IMR-90 (cell line): Measurements from ENCODE around the gene LRRC4. TPM values are rescaled to one million over a fixed set of nuclear protein-coding genes. Genes with fewer than 3 reads are reported as not detected.

Experiments
- ATAC-seq: fragments of 200-7000 bp; cut with Tn5 transposase; 2 replicates; pipeline ENCODE4 v1.9.1; 2020; ENCODE audit warnings: low read depth, mild to moderate bottlenecking, moderate library complexity
- BruUV-seq: library from RNA; stranded (reverse); fragments of 400-500 nt; replicated peaks from 2 replicates; lab custom pipeline; 2021; lab: Mats Ljungman, UMichigan
- CTCF ChIA-PET: fragments of 300-600 bp; formaldehyde crosslinking; extraction: SDS; loops from one replicate; lab custom pipeline; 2021; ENCODE audit warnings: antibody characterized with exemption; lab: Yijun Ruan, JAX
- POLR2A ChIA-PET: fragments of 300-600 bp; sonication (Branson Sonifier 250); formaldehyde crosslinking; loops from one replicate; lab custom pipeline; 2022; ENCODE audit warnings: antibody characterized with exemption; ENCODE audit not compliant: unreplicated experiment; lab: Charles Lee
- DNase-seq: peaks from one replicate; pipeline ENCODE4 v3.0.0; 2013
- H2AFZ ChIP-seq: replicated peaks from 2 replicates; pipeline ENCODE3; 2013; ENCODE audit warnings: low read length, mild to moderate bottlenecking; ENCODE audit not compliant: poor library complexity
- H2AK5ac ChIP-seq: 2 replicates; pipeline ENCODE4 v1.6.1; 2013; ENCODE audit warnings: low read depth, low read length, inconsistent platforms
- H2AK9ac ChIP-seq: replicated peaks from 2 replicates; pipeline ENCODE3; 2013; ENCODE audit warnings: mild to moderate bottlenecking, low read depth, low read length, moderate library complexity; ENCODE audit not compliant: poor library complexity
- H2BK120ac ChIP-seq: 2 replicates; pipeline ENCODE4 v1.6.1; 2013; ENCODE audit warnings: low read depth, low read length, inconsistent platforms
- H2BK15ac ChIP-seq: 3 replicates; pipeline ENCODE4 v1.6.1; 2013; ENCODE audit warnings: low read depth, low read length, inconsistent platforms
- H2BK20ac ChIP-seq: 2 replicates; pipeline ENCODE4 v1.6.1; 2013; ENCODE audit warnings: low read depth, mild to moderate bottlenecking, inconsistent platforms, low read length, moderate library complexity
- H2BK5ac ChIP-seq: 2 replicates; pipeline ENCODE4 v1.6.1; 2013; ENCODE audit warnings: mild to moderate bottlenecking, low read depth, low read length, inconsistent platforms; ENCODE audit not compliant: poor library complexity, severe bottlenecking
- H3K14ac ChIP-seq: replicated peaks from 2 replicates; pipeline ENCODE4 v1.6.1; 2013; ENCODE audit warnings: low read depth, low read length, inconsistent platforms
- H3K18ac ChIP-seq: 2 replicates; pipeline ENCODE4 v1.6.1; 2013; ENCODE audit warnings: low read depth, low read length, control low read depth
- H3K23ac ChIP-seq: 2 replicates; pipeline ENCODE4 v1.6.1; 2013; ENCODE audit warnings: low read depth, low read length, inconsistent platforms
- H3K27ac ChIP-seq: 2 replicates; pipeline ENCODE4 v1.5.1; 2013; ENCODE audit warnings: mild to moderate bottlenecking, control low read depth, low read length; ENCODE audit not compliant: insufficient read depth
- H3K27me3 ChIP-seq: 2 replicates; pipeline ENCODE4 v1.6.1; 2013; ENCODE audit warnings: low read length; ENCODE audit not compliant: control insufficient read depth, insufficient read depth
- H3K36me3 ChIP-seq: 2 replicates; pipeline ENCODE4 v1.6.1; 2013; ENCODE audit warnings: low read length, mixed read lengths; ENCODE audit not compliant: control insufficient read depth, insufficient read depth
- H3K4ac ChIP-seq: 2 replicates; pipeline ENCODE4 v1.6.1; 2013; ENCODE audit warnings: low read depth, low read length, inconsistent platforms
- H3K4me1 ChIP-seq: 2 replicates; pipeline ENCODE4 v1.6.1; 2013; ENCODE audit warnings: low read length, mixed read lengths; ENCODE audit not compliant: control insufficient read depth, insufficient read depth
- H3K4me2 ChIP-seq: 2 replicates; pipeline ENCODE4 v1.6.1; 2013; ENCODE audit warnings: low read depth, mild to moderate bottlenecking, control low read depth, low read length, moderate library complexity
- H3K4me3 ChIP-seq: 2 replicates; pipeline ENCODE4 v1.5.1; 2013; ENCODE audit warnings: low read depth, mild to moderate bottlenecking, control low read depth, low read length, moderate library complexity; ENCODE audit not compliant: insufficient read depth
- H3K56ac ChIP-seq: 2 replicates; pipeline ENCODE4 v1.6.1; 2013; ENCODE audit warnings: low read length, inconsistent platforms; ENCODE audit not compliant: insufficient read depth; ENCODE audit errors: extremely low read depth
- H3K79me1 ChIP-seq, 2 experiments: 2 replicates each; pipeline ENCODE4 v1.6.1; 2013; ENCODE audit warnings: low read length in 2 of 2, inconsistent platforms in 1 of 2, low read depth in 1 of 2
- H3K9ac ChIP-seq: 2 replicates; pipeline ENCODE4 v1.6.1; 2013; ENCODE audit warnings: low read depth, low read length, control low read depth
- H3K9me1 ChIP-seq: 2 replicates; pipeline ENCODE4 v1.6.1; 2013; ENCODE audit warnings: low read length, inconsistent platforms; ENCODE audit not compliant: insufficient read depth
- H3K9me3 ChIP-seq: 2 replicates; pipeline ENCODE4 v1.6.1; 2013; ENCODE audit warnings: low read length; ENCODE audit not compliant: control insufficient read depth, insufficient read depth
- H4K20me1 ChIP-seq: 2 replicates; pipeline ENCODE4 v1.6.1; 2013; ENCODE audit warnings: low read length, inconsistent platforms; ENCODE audit not compliant: insufficient read depth
- H4K5ac ChIP-seq: 2 replicates; pipeline ENCODE4 v1.6.1; 2013; ENCODE audit warnings: mild to moderate bottlenecking, low read depth, low read length, control low read depth
- H4K8ac ChIP-seq, 2 experiments: 2 replicates each; pipeline ENCODE4 v1.6.1; 2013; ENCODE audit warnings: low read depth in 2 of 2, low read length in 2 of 2, control low read depth in 1 of 2, inconsistent platforms in 1 of 2
- H4K91ac ChIP-seq: 2 replicates; pipeline ENCODE4 v1.6.1; 2013; ENCODE audit warnings: low read depth, low read length, inconsistent platforms; ENCODE audit not compliant: insufficient read depth
- BHLHE40 ChIP-seq: fragments of 150-350 bp; IDR thresholded peaks from 2 replicates; pipeline ENCODE4 v1.6.1; 2016; ENCODE audit warnings: mild to moderate bottlenecking, low read depth, low read length
- CEBPB ChIP-seq: IDR thresholded peaks from 2 replicates; pipeline ENCODE4 v1.6.1; 2012; ENCODE audit warnings: low read depth, low read length, improper control_type of control experiment
- CHD1 ChIP-seq: IDR thresholded peaks from 2 replicates; pipeline ENCODE4 v1.6.1; 2012; ENCODE audit warnings: low read depth, low read length, improper control_type of control experiment
- ELK1 ChIP-seq: fragments of 150-350 bp; IDR thresholded peaks from 2 replicates; pipeline ENCODE4 v1.6.1; 2016; ENCODE audit warnings: low read depth, mild to moderate bottlenecking, low read length, moderate library complexity, borderline replicate concordance
- FOS ChIP-seq: fragments of 150-350 bp; IDR thresholded peaks from 2 replicates; pipeline ENCODE4 v1.6.1; 2016; ENCODE audit warnings: low read depth, low read length
- MAFK ChIP-seq: IDR thresholded peaks from 2 replicates; pipeline ENCODE4 v1.6.1; 2012; ENCODE audit warnings: low read depth, low read length, improper control_type of control experiment
- MAZ ChIP-seq: IDR thresholded peaks from 2 replicates; pipeline ENCODE4 v1.6.1; 2012; ENCODE audit warnings: low read depth, mild to moderate bottlenecking, low read length, improper control_type of control experiment, moderate library complexity, borderline replicate concordance
- NFE2L2 ChIP-seq: fragments of 150-350 bp; IDR thresholded peaks from 2 replicates; pipeline ENCODE4 v1.6.1; 2016; ENCODE audit warnings: low read depth, mild to moderate bottlenecking, low read length
- POLR2A ChIP-seq: IDR thresholded peaks from 2 replicates; pipeline ENCODE4 v1.6.1; 2012; ENCODE audit warnings: mild to moderate bottlenecking, low read depth, low read length
- RAD21 ChIP-seq: IDR thresholded peaks from 2 replicates; pipeline ENCODE4 v1.6.1; 2012; ENCODE audit warnings: low read length, improper control_type of control experiment
- RCOR1 ChIP-seq: IDR thresholded peaks from 2 replicates; pipeline ENCODE4 v1.6.1; 2012; ENCODE audit warnings: mild to moderate bottlenecking, low read length, improper control_type of control experiment; ENCODE audit not compliant: insufficient replicate concordance
- RFX5 ChIP-seq: IDR thresholded peaks from 2 replicates; pipeline ENCODE4 v1.8.0; 2012; ENCODE audit warnings: low read depth, mild to moderate bottlenecking, low read length, moderate library complexity
- SMC3 ChIP-seq: fragments of 150-350 bp; IDR thresholded peaks from 2 replicates; pipeline ENCODE4 v1.6.1; 2016; ENCODE audit warnings: low read depth, mild to moderate bottlenecking, antibody characterized with exemption, low read length, moderate library complexity
- WGBS, 2 experiments: methylation state at CpG; one replicate each; pipeline versions ENCODE4 v1.1.5 to v1.1.7; 2013; ENCODE audit warnings: missing lambda C conversion rate in 2 of 2; ENCODE audit not compliant: insufficient read length in 1 of 2; ENCODE audit errors: extremely low coverage in 2 of 2; 5-methylcytosine and 5-hydroxymethylcytosine counted together
- dilution Hi-C: fragments of 300-500 bp; cut with HindIII; formaldehyde crosslinking; loops from one replicate; pipeline ENCODE4 v1.14.3; 2018; ENCODE audit warnings: low sequenced_read_pairs; ENCODE audit not compliant: unreplicated experiment
- in situ Hi-C: fragments of 300-500 bp; cut with MboI; formaldehyde crosslinking; loops from 3 replicates; pipeline ENCODE4 v1.14.3; 2019; ENCODE audit warnings: low sequenced_read_pairs, inconsistent platforms, mixed read lengths
- intact Hi-C: fragments of 100-400 bp; cut with micrococcal nuclease; formaldehyde crosslinking; loops from 2 replicates; pipeline ENCODE4 v1.10.0; 2022
- polyA plus RNA-seq, 3 experiments: library from polyadenylated mRNA; depleted of rRNA; stranded (reverse); fragments of >200 nt; gene quantifications; 2 replicates each; pipeline ENCODE4 v1.2.3, GENCODE V29; 2012; ENCODE audit warnings: low replicate concordance in 1 of 3
- total RNA-seq: library from RNA; depleted of rRNA; stranded (reverse); fragments of >200 nt; gene quantifications from 2 replicates; pipeline ENCODE4 v1.2.3, GENCODE V29; 2012
- TF ChIP-seq, protein P1 (sequence below): conservative IDR thresholded peaks from 2 replicates; pipeline ENCODE4 v1.5.1; 2012; ENCODE audit warnings: mild to moderate bottlenecking, low read depth, low read length, improper control_type of control experiment

The LRRC4 gene
- total and polyA plus RNA-seq, 2 of the 4 experiments (the other 2 are of a cell fraction): 0.54 to 0.55 TPM

- no peak overlapping the region for H3K18ac ChIP-seq
- WGBS, 2 experiments: 90% methylated on average over 2 of the region's 6 CpGs; no CpG with 5 or more reads in 1 of the 2 experiments
- CTCF ChIA-PET: no interaction called here
- POLR2A ChIA-PET: no interaction called here
- peak overlapping the region; percentile 17; the same call in 1 of the 2 replicates for H3K14ac ChIP-seq
- peak overlapping the region; percentile 11 for H2BK120ac ChIP-seq
- H3K27me3 ChIP-seq: no peaks in the 10 kb centered on the region
- H3K4me1 ChIP-seq: peaks cover 16% of the 10 kb centered on the region
- H4K5ac ChIP-seq: no peak overlapping the region
- peak overlapping the region; percentile 12; the same call in 1 of the 2 replicates for H4K91ac ChIP-seq
- H3K79me1 ChIP-seq: peaks cover 36 to 80% of the 10 kb centered on the region in 2 experiments
- H3K4ac ChIP-seq: peak overlapping the region; percentile 69
- no peak overlapping the region for H3K56ac ChIP-seq
- no peaks in the 10 kb centered on the region for H3K9me3 ChIP-seq
- peaks cover 30% of the 10 kb centered on the region for H3K9me1 ChIP-seq
- H3K27ac ChIP-seq: peak overlapping the region; percentile 43; the same call in 1 of the 2 replicates
- DNase-seq: peak; percentile 81
- H3K36me3 ChIP-seq: peaks cover 3% of the 10 kb centered on the region
- peak overlapping the region; percentile 19; the same call in 2 of the 3 replicates for H2BK15ac ChIP-seq
- dilution Hi-C loops (no loop called here), in situ Hi-C loops (no loop called here), intact Hi-C loops (no loop called here)
- peaks cover 56% of the 10 kb centered on the region for H4K20me1 ChIP-seq
- H2AFZ ChIP-seq: no peak overlapping the region
- peak; percentile 90 for ATAC-seq
- H3K4me3 ChIP-seq: no peak overlapping the region
- no peak overlapping the region for H3K9ac ChIP-seq
- H3K23ac ChIP-seq: peak overlapping the region; percentile 29; the same call in 1 of the 2 replicates
- peak overlapping the region; percentile 65; the same call in 1 of the 2 replicates for H2AK5ac ChIP-seq
- H3K4me2 ChIP-seq: no peak overlapping the region; the same call in 1 of the 2 replicates
- BruUV-seq: no TSS peak
- peak overlapping the region in 1 of 2 experiments; percentile 7; a peak in 2 of 4 replicates for H4K8ac ChIP-seq
- no peak overlapping the region for H2BK5ac ChIP-seq
- H2AK9ac ChIP-seq: peak overlapping the region; percentile 76
- H2BK20ac ChIP-seq: no peak overlapping the region; the same call in 1 of the 2 replicates
- TF ChIP-seq BHLHE40: no peak
- no peak for TF ChIP-seq NFE2L2
- TF ChIP-seq MAFK: no peak
- TF ChIP-seq RAD21: no peak
- peak; percentile 75 for TF ChIP-seq CEBPB
- no peak for TF ChIP-seq RFX5
- peak; percentile 47; the same call in 1 of the 2 replicates for TF ChIP-seq MAZ
- no peak for TF ChIP-seq CHD1
- TF ChIP-seq ELK1: no peak
- TF ChIP-seq, protein P1, sequence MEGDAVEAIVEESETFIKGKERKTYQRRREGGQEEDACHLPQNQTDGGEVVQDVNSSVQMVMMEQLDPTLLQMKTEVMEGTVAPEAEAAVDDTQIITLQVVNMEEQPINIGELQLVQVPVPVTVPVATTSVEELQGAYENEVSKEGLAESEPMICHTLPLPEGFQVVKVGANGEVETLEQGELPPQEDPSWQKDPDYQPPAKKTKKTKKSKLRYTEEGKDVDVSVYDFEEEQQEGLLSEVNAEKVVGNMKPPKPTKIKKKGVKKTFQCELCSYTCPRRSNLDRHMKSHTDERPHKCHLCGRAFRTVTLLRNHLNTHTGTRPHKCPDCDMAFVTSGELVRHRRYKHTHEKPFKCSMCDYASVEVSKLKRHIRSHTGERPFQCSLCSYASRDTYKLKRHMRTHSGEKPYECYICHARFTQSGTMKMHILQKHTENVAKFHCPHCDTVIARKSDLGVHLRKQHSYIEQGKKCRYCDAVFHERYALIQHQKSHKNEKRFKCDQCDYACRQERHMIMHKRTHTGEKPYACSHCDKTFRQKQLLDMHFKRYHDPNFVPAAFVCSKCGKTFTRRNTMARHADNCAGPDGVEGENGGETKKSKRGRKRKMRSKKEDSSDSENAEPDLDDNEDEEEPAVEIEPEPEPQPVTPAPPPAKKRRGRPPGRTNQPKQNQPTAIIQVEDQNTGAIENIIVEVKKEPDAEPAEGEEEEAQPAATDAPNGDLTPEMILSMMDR: no peak
- no peak for TF ChIP-seq POLR2A
- 0 out of 2 replicates have a peak, but pooled peaks have one; percentile 4 for TF ChIP-seq SMC3
- peak; percentile 70 for TF ChIP-seq FOS
- TF ChIP-seq RCOR1: no peak
Measured at GRCh38 chr7:128022631-128023532, 8.4 kb downstream of the LRRC4 start.
